Measurements from ENCODE around the gene TTN. TPM values are rescaled to one million over a fixed set of nuclear protein-coding genes. Genes with fewer than 3 reads are reported as not detected.
A peak's percentile ranks its signal among the peaks of the same experiment; 100 is the strongest.

The TTN gene
- total RNA-seq, 3 donors from 2014 or later (not counting 1 experiment from before 2014, with no cell fraction given), result 2.5 to 4.2 (median 3.7) TPM

GRCh38 chr2:178819992-178820391 lies 12.8 kb upstream of the TTN start:
- H3K4me1 Mint-ChIP-seq, result peaks cover 12% of the 10 kb centered on the region in 2 donors
- H3K27ac Mint-ChIP-seq, result peak overlapping the region in 1 of 2 donors; percentile 52
- DNase-seq (no peak), ATAC-seq (peak in 2 of 3 donors; percentile 48 to 57)
- H3K36me3 ChIP-seq (ENCODE audit: control insufficient read depth, insufficient read depth, low read length), result no peaks in the 10 kb centered on the region
- intact Hi-C loops (cut with micrococcal nuclease), result no loop called here
- H3K4me3 ChIP-seq (ENCODE audit: low read length), result no peak overlapping the region
- H3K9me3 ChIP-seq (ENCODE audit: control insufficient read depth, insufficient read depth, low read length), result no peaks in the 10 kb centered on the region
- no peaks in the 10 kb centered on the region for H3K27me3 Mint-ChIP-seq (ENCODE audit: low read depth in 2 of 2)
- H3K27me3 ChIP-seq (ENCODE audit: control insufficient read depth, insufficient read depth, low read length), result no peaks in the 10 kb centered on the region
- no peak overlapping the region for H3K27ac ChIP-seq (ENCODE audit: low read length)
- peak overlapping the region; percentile 62 for H3K4me3 Mint-ChIP-seq
- no peaks in the 10 kb centered on the region for H3K36me3 Mint-ChIP-seq
- 0% methylated on average over 3 of the region's 4 CpGs for WGBS (ENCODE audit: insufficient coverage)
- peaks cover 3% of the 10 kb centered on the region for H3K4me1 ChIP-seq (ENCODE audit: control insufficient read depth, insufficient read depth, low read length)
- H3K9me3 Mint-ChIP-seq, result no peaks in the 10 kb centered on the region
- TF ChIP-seq CTCF (IDR thresholded peaks at IDR 0.05), result no peak

- H3K27me3 ChIP-seq (ENCODE audit: control insufficient read depth, insufficient read depth, low read length), result no peaks in the 10 kb centered on the region
- H3K4me3 Mint-ChIP-seq, result no peak overlapping the region
- TF ChIP-seq CTCF (IDR thresholded peaks at IDR 0.05), result no peak
- peaks cover 12% of the 10 kb centered on the region in 2 donors for H3K4me1 Mint-ChIP-seq
- H3K9me3 Mint-ChIP-seq, result no peaks in the 10 kb centered on the region
- DNase-seq (no peak), ATAC-seq (peak in 1 of 3 donors; percentile 68)
- H3K27ac ChIP-seq (ENCODE audit: low read length), result no peak overlapping the region
- H3K36me3 ChIP-seq (ENCODE audit: control insufficient read depth, insufficient read depth, low read length), result no peaks in the 10 kb centered on the region
- 100% methylated on average over 1 of the region's 1 CpG for WGBS (ENCODE audit: insufficient coverage)
- no peak overlapping the region for H3K4me3 ChIP-seq (ENCODE audit: low read length)
- H3K27me3 Mint-ChIP-seq (ENCODE audit: low read depth in 2 of 2), result no peaks in the 10 kb centered on the region
- H3K9me3 ChIP-seq (ENCODE audit: control insufficient read depth, insufficient read depth, low read length), result no peaks in the 10 kb centered on the region
- no peaks in the 10 kb centered on the region for H3K36me3 Mint-ChIP-seq
- intact Hi-C loops (cut with micrococcal nuclease), result no loop called here
- H3K27ac Mint-ChIP-seq, result no peak overlapping the region
- peaks cover 3% of the 10 kb centered on the region for H3K4me1 ChIP-seq (ENCODE audit: control insufficient read depth, insufficient read depth, low read length)
Observed at GRCh38 chr2:178819147-178819875, 12.1 kb upstream of the TTN start.

GRCh38 chr2:178811901-178812300 lies 4.7 kb upstream of the TTN start:
- Mint-ChIP-seq H3K9me3 (no peaks in the 10 kb centered on the region), H3K36me3 (no peaks in the 10 kb centered on the region), H3K4me1 (no peaks in the 10 kb centered on the region), H3K4me3 (no peak overlapping the region), H3K27ac (no peak overlapping the region), H3K27me3 (ENCODE audit: low read depth in 2 of 2) (no peaks in the 10 kb centered on the region)
- H3K27ac ChIP-seq (ENCODE audit: low read length), result no peak overlapping the region
- TF ChIP-seq CTCF (IDR thresholded peaks at IDR 0.05), result no peak
- no peaks in the 10 kb centered on the region for H3K9me3 ChIP-seq (ENCODE audit: control insufficient read depth, insufficient read depth, low read length)
- DNase-seq, result no peak
- H3K4me1 ChIP-seq (ENCODE audit: control insufficient read depth, insufficient read depth, low read length), result no peaks in the 10 kb centered on the region
- H3K27me3 ChIP-seq (ENCODE audit: control insufficient read depth, insufficient read depth, low read length), result no peaks in the 10 kb centered on the region
- no peak overlapping the region for H3K4me3 ChIP-seq (ENCODE audit: low read length)
- intact Hi-C loops (cut with micrococcal nuclease), result no loop called here
- H3K36me3 ChIP-seq (ENCODE audit: control insufficient read depth, insufficient read depth, low read length), result no peaks in the 10 kb centered on the region
- ATAC-seq, result no peak
- 83% methylated on average over 1 of the region's 2 CpGs for WGBS (ENCODE audit: insufficient coverage)

- Mint-ChIP-seq H3K4me1 (no peaks in the 10 kb centered on the region), H3K4me3 (no peak overlapping the region), H3K27ac (no peak overlapping the region), H3K9me3 (no peaks in the 10 kb centered on the region), H3K27me3 (ENCODE audit: low read depth in 2 of 2) (no peaks in the 10 kb centered on the region), H3K36me3 (no peaks in the 10 kb centered on the region)
- no peak for ATAC-seq
- no peak for DNase-seq
- intact Hi-C loops (cut with micrococcal nuclease), result no loop called here
- no peaks in the 10 kb centered on the region for H3K4me1 ChIP-seq (ENCODE audit: control insufficient read depth, insufficient read depth, low read length)
- H3K36me3 ChIP-seq (ENCODE audit: control insufficient read depth, insufficient read depth, low read length), result no peaks in the 10 kb centered on the region
- H3K9me3 ChIP-seq (ENCODE audit: control insufficient read depth, insufficient read depth, low read length), result no peaks in the 10 kb centered on the region
- H3K27me3 ChIP-seq (ENCODE audit: control insufficient read depth, insufficient read depth, low read length), result no peaks in the 10 kb centered on the region
- TF ChIP-seq CTCF (IDR thresholded peaks at IDR 0.05), result no peak
- H3K27ac ChIP-seq (ENCODE audit: low read length), result no peak overlapping the region
- no peak overlapping the region for H3K4me3 ChIP-seq (ENCODE audit: low read length)
- WGBS (ENCODE audit: insufficient coverage), result 87% methylated on average over 2 of the region's 2 CpGs
Observed at GRCh38 chr2:178811045-178811444, 3.8 kb upstream of the TTN start.
